Sigmoid colon (tissue), 7 donors: Measurements from ENCODE around the gene MCOLN3. TPM values are rescaled to one million over a fixed set of nuclear protein-coding genes. Genes with fewer than 3 reads are reported as not detected.

ENCODE experiments used
- DNase-seq: peaks from one replicate; pipeline ENCODE4 v3.0.0-alpha.2; 2019
- H3K27ac ChIP-seq, 4 donors: fragments of 200-600 bp; sonication (generic); one replicate each; pipeline ENCODE4 v1.5.1; 2016 to 2019; ENCODE audit warnings: mild to moderate bottlenecking in 1 of 4
- H3K27me3 ChIP-seq, 3 donors: fragments of 200-600 bp; sonication (generic); one replicate each; pipeline ENCODE4 v1.5.1; 2019; ENCODE audit warnings: mild to moderate bottlenecking in 1 of 3
- H3K36me3 ChIP-seq, 4 donors: fragments of 200-600 bp; sonication (generic); one replicate each; pipeline ENCODE4 v1.5.1; 2016 to 2019
- H3K4me1 ChIP-seq, 4 donors: fragments of 200-600 bp; sonication (generic); one replicate each; pipeline ENCODE4 v1.5.1; 2017 to 2019
- H3K4me3 ChIP-seq, 4 donors: fragments of 200-600 bp; sonication (generic); one replicate each; pipeline ENCODE4 v1.5.1; 2017 to 2019; ENCODE audit warnings: mild to moderate bottlenecking in 2 of 4, moderate library complexity in 1 of 4
- H3K9me3 ChIP-seq, 4 donors: fragments of 200-600 bp in 3 of 4; sonication (generic) in 3 of 4; one replicate each; pipeline versions ENCODE4 v1.5.1 to v1.6.1; 2013 to 2019
- EP300 ChIP-seq, 4 donors: sonication (generic); formaldehyde crosslinking; IDR thresholded peaks; one replicate each; pipeline ENCODE4 v1.6.1; 2017; ENCODE audit warnings: antibody characterized with exemption in 4 of 4
- POLR2A ChIP-seq, 2 donors: fragments of 450-650 bp; IDR thresholded peaks; one replicate each; pipeline ENCODE4 v1.6.1; 2016; ENCODE audit warnings: antibody characterized with exemption in 2 of 2, mild to moderate bottlenecking in 2 of 2, moderate library complexity in 2 of 2
- POLR2AphosphoS5 ChIP-seq, 4 donors: sonication (generic); formaldehyde crosslinking; IDR thresholded peaks; one replicate each; pipeline ENCODE4 v1.6.1; 2017; ENCODE audit warnings: antibody characterized with exemption in 4 of 4
- WGBS, 2 donors: extraction: QIAGEN DNeasy Blood & Tissue Kit; methylation state at CpG; one replicate each; pipeline ENCODE4 v1.1.7; 2013; 5-methylcytosine and 5-hydroxymethylcytosine counted together
- intact Hi-C: fragments of 100-400 bp; cut with DNase I; formaldehyde crosslinking; loops from one replicate; pipeline ENCODE4 v1.15.1; 2023
- polyA plus RNA-seq, 3 donors: library from polyadenylated mRNA; stranded (reverse); fragments of 200-250 nt; gene quantifications; one replicate each; pipeline ENCODE4 v1.2.3, GENCODE V29; 2013
- total RNA-seq, 4 donors: library from RNA; depleted of rRNA; stranded (reverse); fragments of >200 nt; gene quantifications; one replicate each; pipeline ENCODE4 v1.1.0, GENCODE V29; 2016
- TF ChIP-seq, protein P1 (sequence below), 4 experiments: fragments of 450-650 bp in 3 of 4; fragments of 200-600 bp in 1 of 4; IDR thresholded peaks; one replicate each; pipeline ENCODE4 v1.5.1; 2016 to 2019; ENCODE audit warnings: antibody characterized with exemption in 4 of 4, mild to moderate bottlenecking in 3 of 4, moderate library complexity in 2 of 4
- donor health status: healthy with polysubstance abuse.
- donor health status: Bipolar disorder and iron deficiency.
- donor health status: healthy.

Gene MCOLN3
- total and polyA plus RNA-seq, 7 donors = 0.23 to 10.8 (median 1.6) TPM

DNA sequence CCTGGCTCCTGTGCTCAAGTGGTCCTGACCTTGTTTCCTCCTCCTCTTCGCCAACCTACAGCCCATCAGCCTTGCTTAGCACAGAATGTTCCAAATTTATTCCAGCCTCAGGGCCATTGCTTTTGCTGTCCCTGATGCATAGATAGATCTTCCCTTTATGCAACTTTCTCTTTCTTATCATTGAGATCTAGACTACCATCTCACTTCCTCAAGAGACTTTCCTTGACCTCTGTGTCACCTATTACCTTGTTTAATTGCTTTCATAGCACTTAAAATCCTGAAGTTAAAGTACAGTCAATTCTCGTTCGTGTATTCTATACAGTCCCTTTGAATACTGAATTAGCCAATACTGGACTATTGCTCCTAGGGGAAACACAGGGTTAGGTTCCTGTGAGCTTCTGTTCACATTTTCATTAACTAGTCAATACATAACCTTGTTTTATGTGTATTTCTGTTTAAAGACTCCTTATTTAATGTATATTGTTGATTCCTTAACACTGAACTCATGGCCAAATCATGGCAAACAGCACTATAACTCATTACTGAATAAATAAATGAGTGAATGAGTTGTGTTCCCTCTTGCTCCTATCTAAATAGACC, 26.2 kb upstream of the MCOLN3 start:
- DNase-seq = no peak
- TF ChIP-seq POLR2AphosphoS5 (IDR thresholded peaks at IDR 0.05) (no peak), EP300 (IDR thresholded peaks at IDR 0.05) (no peak), POLR2A (IDR thresholded peaks at IDR 0.05) (no peak)
- TF ChIP-seq, protein P1, sequence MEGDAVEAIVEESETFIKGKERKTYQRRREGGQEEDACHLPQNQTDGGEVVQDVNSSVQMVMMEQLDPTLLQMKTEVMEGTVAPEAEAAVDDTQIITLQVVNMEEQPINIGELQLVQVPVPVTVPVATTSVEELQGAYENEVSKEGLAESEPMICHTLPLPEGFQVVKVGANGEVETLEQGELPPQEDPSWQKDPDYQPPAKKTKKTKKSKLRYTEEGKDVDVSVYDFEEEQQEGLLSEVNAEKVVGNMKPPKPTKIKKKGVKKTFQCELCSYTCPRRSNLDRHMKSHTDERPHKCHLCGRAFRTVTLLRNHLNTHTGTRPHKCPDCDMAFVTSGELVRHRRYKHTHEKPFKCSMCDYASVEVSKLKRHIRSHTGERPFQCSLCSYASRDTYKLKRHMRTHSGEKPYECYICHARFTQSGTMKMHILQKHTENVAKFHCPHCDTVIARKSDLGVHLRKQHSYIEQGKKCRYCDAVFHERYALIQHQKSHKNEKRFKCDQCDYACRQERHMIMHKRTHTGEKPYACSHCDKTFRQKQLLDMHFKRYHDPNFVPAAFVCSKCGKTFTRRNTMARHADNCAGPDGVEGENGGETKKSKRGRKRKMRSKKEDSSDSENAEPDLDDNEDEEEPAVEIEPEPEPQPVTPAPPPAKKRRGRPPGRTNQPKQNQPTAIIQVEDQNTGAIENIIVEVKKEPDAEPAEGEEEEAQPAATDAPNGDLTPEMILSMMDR (IDR thresholded peaks at IDR 0.05) = no peak
- H3K9me3 ChIP-seq = no peaks in the 10 kb centered on the region
- H3K27me3 ChIP-seq = no peaks in the 10 kb centered on the region
- no peak overlapping the region for H3K4me3 ChIP-seq
- H3K4me1 ChIP-seq = no peaks in the 10 kb centered on the region
- H3K27ac ChIP-seq = no peak overlapping the region
- intact Hi-C loops = no loop called here
- WGBS, 2 donors = 89 to 93% methylated on average over 3 of the region's 3 CpGs
- H3K36me3 ChIP-seq = no peaks in the 10 kb centered on the region

DNA sequence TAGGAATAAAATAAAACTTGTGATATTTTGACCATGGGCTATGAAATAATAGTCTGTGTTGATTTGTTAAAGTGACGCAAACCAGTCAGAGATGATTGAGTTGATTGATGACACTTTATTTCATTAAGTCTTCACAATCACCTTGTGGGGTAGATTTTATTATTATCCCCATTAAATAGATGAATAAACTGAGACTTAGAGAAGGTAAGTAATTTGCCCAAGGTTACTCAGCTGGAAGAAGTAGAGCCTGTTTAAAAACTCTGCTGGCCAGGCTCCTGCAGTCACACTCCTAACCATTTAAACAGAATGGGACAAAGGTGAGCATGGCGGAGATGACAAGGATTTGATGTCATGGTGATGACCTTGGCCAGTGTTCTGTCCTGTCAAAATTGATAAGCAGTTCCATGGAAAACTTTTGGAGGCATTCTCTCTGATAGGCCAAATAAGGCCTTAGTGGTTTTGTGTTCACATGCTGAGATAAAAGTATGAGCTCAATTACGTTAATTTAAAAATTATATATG, 22.7 kb upstream of the MCOLN3 start:
- Histone ChIP-seq H3K36me3 (no peaks in the 10 kb centered on the region), H3K27me3 (no peaks in the 10 kb centered on the region), H3K4me1 (no peaks in the 10 kb centered on the region), H3K4me3 (no peak overlapping the region), H3K9me3 (no peaks in the 10 kb centered on the region), H3K27ac (no peak overlapping the region)
- no peak for TF ChIP-seq POLR2A (IDR thresholded peaks at IDR 0.05)
- no peak for TF ChIP-seq EP300 (IDR thresholded peaks at IDR 0.05)
- TF ChIP-seq POLR2AphosphoS5 (IDR thresholded peaks at IDR 0.05) = no peak
- TF ChIP-seq, protein P1 (IDR thresholded peaks at IDR 0.05) = no peak
- no peak for DNase-seq
- intact Hi-C loops = no loop called here
- 94 to 95% methylated on average over 3 of the region's 3 CpGs for WGBS, 2 donors

DNA sequence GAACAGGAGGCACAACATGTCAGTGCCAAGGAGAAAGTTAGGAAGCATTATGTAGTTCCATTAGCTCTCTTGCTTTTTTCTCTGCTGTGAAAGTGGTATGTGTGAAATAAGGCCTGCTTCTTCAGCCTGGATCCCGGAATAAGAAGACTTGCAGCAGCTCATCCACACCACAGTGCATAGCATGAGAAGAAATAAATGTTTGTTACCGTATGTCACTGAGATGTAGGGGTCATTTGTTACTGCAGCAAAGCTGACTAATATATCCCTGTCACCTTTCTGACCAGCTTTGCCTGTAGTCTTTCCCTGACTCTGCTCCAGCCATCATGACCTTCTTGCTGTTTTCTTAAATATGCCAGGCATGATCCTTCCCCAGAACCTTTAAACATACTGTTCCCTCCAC, 20.5 kb upstream of the MCOLN3 start:
- H3K9me3 ChIP-seq = no peaks in the 10 kb centered on the region
- 89 to 93% methylated on average over 2 of the region's 2 CpGs for WGBS, 2 donors
- intact Hi-C loops = no loop called here
- no peak overlapping the region for H3K27ac ChIP-seq
- DNase-seq = no peak
- no peak overlapping the region for H3K4me3 ChIP-seq
- no peaks in the 10 kb centered on the region for H3K27me3 ChIP-seq
- TF ChIP-seq POLR2AphosphoS5 (IDR thresholded peaks at IDR 0.05) = no peak
- no peak for TF ChIP-seq POLR2A (IDR thresholded peaks at IDR 0.05)
- no peak for TF ChIP-seq EP300 (IDR thresholded peaks at IDR 0.05)
- TF ChIP-seq, protein P1 (IDR thresholded peaks at IDR 0.05) = no peak
- H3K36me3 ChIP-seq = no peaks in the 10 kb centered on the region
- H3K4me1 ChIP-seq = no peaks in the 10 kb centered on the region

DNA sequence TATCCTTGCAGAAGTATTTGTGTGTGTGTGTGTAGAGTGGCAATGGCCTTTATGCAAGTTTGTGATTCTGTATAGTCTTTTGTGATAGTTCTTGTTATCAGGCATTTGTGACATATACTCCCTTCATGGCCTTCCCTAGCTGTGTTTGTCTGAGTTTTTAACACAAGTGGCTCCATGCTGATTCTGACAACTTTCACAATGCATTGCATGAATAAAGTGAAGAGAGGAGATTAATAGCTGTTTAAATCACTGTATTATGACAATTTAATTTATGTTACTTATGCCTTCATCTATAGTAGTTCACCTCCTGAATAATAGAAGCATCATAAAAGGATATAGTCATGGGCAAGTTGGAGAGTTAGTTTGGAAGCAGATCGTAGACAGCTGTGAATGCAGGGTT, 17.2 kb upstream of the MCOLN3 start:
- Histone ChIP-seq H3K27ac (no peak overlapping the region), H3K9me3 (no peaks in the 10 kb centered on the region), H3K4me3 (no peak overlapping the region), H3K27me3 (no peaks in the 10 kb centered on the region), H3K4me1 (peaks cover 0 to 10% (median 4%) of the 10 kb centered on the region in 4 donors), H3K36me3 (no peaks in the 10 kb centered on the region)
- TF ChIP-seq EP300 (IDR thresholded peaks at IDR 0.05) (no peak), POLR2AphosphoS5 (IDR thresholded peaks at IDR 0.05) (no peak), POLR2A (IDR thresholded peaks at IDR 0.05) (no peak)
- TF ChIP-seq, protein P1 (IDR thresholded peaks at IDR 0.05) = no peak
- no peak for DNase-seq
- WGBS, 2 donors = 89 to 93% methylated on average over 1 of the region's 1 CpG
- intact Hi-C loops = no loop called here
